DOHH2 (cell line): ENCODE measurements around the gene VEGFD.

ENCODE experiments used
- H3F3A ChIP-seq: fragments of 200-600 bp; sonication (generic), shearing (Covaris generic); 2 replicates; pipeline ENCODE4 v1.6.0; 2016; ENCODE audit warnings: antibody characterized with exemption, mild to moderate bottlenecking; ENCODE audit not compliant: control insufficient read depth, insufficient read depth
- H3K27ac ChIP-seq: fragments of 200-600 bp; sonication (generic); 2 replicates; pipeline ENCODE4 v1.5.1; 2014; ENCODE audit warnings: low read depth, mild to moderate bottlenecking, low read length, moderate library complexity
- H3K27me3 ChIP-seq: fragments of 200-600 bp; sonication (generic); 2 replicates; pipeline ENCODE4 v1.6.1; 2014; ENCODE audit warnings: mild to moderate bottlenecking, low read length, mixed read lengths; ENCODE audit not compliant: control insufficient read depth
- H3K36me3 ChIP-seq: fragments of 200-600 bp; sonication (generic); 2 replicates; pipeline ENCODE4 v1.6.1; 2014; ENCODE audit warnings: mild to moderate bottlenecking, low read length, moderate library complexity, mixed read lengths; ENCODE audit not compliant: control insufficient read depth
- H3K4me1 ChIP-seq: fragments of 200-600 bp; sonication (generic); 2 replicates; pipeline ENCODE4 v1.6.1; 2014; ENCODE audit warnings: mild to moderate bottlenecking, low read length, mixed read lengths; ENCODE audit not compliant: control insufficient read depth
- H3K4me2 ChIP-seq: fragments of 200-600 bp; sonication (generic); 2 replicates; pipeline ENCODE4 v1.6.0; 2014; ENCODE audit warnings: mild to moderate bottlenecking, low read length, moderate library complexity
- H3K4me3 ChIP-seq: fragments of 200-600 bp; sonication (generic); 2 replicates; pipeline ENCODE4 v1.5.1; 2014; ENCODE audit warnings: mild to moderate bottlenecking, low read length, mixed read lengths
- H3K79me2 ChIP-seq: fragments of 200-600 bp; sonication (generic); 2 replicates; pipeline ENCODE4 v1.6.1; 2014; ENCODE audit warnings: mild to moderate bottlenecking, low read length, mixed read lengths; ENCODE audit not compliant: control insufficient read depth
- H3K9me2 ChIP-seq: fragments of 200-600 bp; sonication (generic); replicated peaks from 2 replicates; pipeline ENCODE4 v1.6.1; 2014; ENCODE audit warnings: mild to moderate bottlenecking, low read length, mixed read lengths; ENCODE audit not compliant: control insufficient read depth
- H3K9me3 ChIP-seq: fragments of 200-600 bp; sonication (generic); 2 replicates; pipeline ENCODE4 v1.6.1; 2014; ENCODE audit warnings: antibody characterized with exemption, low read length, mixed read lengths; ENCODE audit not compliant: control insufficient read depth, insufficient read depth
- H4K20me1 ChIP-seq: fragments of 200-600 bp; sonication (generic); 2 replicates; pipeline ENCODE4 v1.6.0; 2014; ENCODE audit warnings: low read depth, mild to moderate bottlenecking, antibody characterized with exemption, low read length, moderate library complexity; ENCODE audit not compliant: control insufficient read depth, insufficient read depth
- CTCF ChIP-seq: fragments of 200-600 bp; sonication (generic); IDR thresholded peaks from one replicate; pipeline ENCODE4 v1.5.1; 2014; ENCODE audit warnings: antibody characterized with exemption, mild to moderate bottlenecking, low read depth, low read length; ENCODE audit not compliant: poor library complexity, severe bottlenecking
- EZH2phosphoT487 ChIP-seq: fragments of 200-600 bp; sonication (generic); IDR thresholded peaks from 2 replicates; pipeline ENCODE4 v1.6.1; 2017; ENCODE audit warnings: borderline replicate concordance, mild to moderate bottlenecking, antibody characterized with exemption, low read length, moderate library complexity, mixed read lengths

Gene VEGFD

GRCh38 chrX:15322072-15322471 lies 62.1 kb downstream of the VEGFD start:
- Histone ChIP-seq H3K9me3 (no peaks in the 10 kb centered on the region), H3K36me3 (peaks cover 34% of the 10 kb centered on the region), H3K4me1 (no peaks in the 10 kb centered on the region), H3K9me2 (no peaks in the 10 kb centered on the region), H3F3A (no peaks in the 10 kb centered on the region), H3K79me2 (no peaks in the 10 kb centered on the region), H3K27ac (no peak overlapping the region), H3K4me2 (no peak overlapping the region), H3K27me3 (no peaks in the 10 kb centered on the region), H3K4me3 (no peak overlapping the region), H4K20me1 (no peaks in the 10 kb centered on the region)
- TF ChIP-seq CTCF (no peak), EZH2phosphoT487 (no peak)

GRCh38 chrX:15321447-15321846 lies 62.8 kb downstream of the VEGFD start:
- Histone ChIP-seq H3K4me1 (no peaks in the 10 kb centered on the region), H3K27me3 (no peaks in the 10 kb centered on the region), H3K4me2 (no peak overlapping the region), H3K9me2 (no peaks in the 10 kb centered on the region), H4K20me1 (no peaks in the 10 kb centered on the region), H3K27ac (no peak overlapping the region), H3K9me3 (no peaks in the 10 kb centered on the region), H3K4me3 (no peak overlapping the region), H3F3A (no peaks in the 10 kb centered on the region), H3K36me3 (peaks cover 34% of the 10 kb centered on the region), H3K79me2 (no peaks in the 10 kb centered on the region)
- TF ChIP-seq EZH2phosphoT487 (no peak), CTCF (no peak)

- Histone ChIP-seq H3K27ac (no peak overlapping the region), H3K4me1 (no peaks in the 10 kb centered on the region)
These were observed 63.9 kb downstream of the VEGFD start for GRCh38 chrX:15320297-15320696.

More at GRCh38 chrX:15320297-15320696, 63.9 kb downstream of the VEGFD start:
- no peaks in the 10 kb centered on the region for H4K20me1 ChIP-seq
- no peak overlapping the region for H3K4me2 ChIP-seq
- H3K79me2 ChIP-seq: no peaks in the 10 kb centered on the region
- H3K9me3 ChIP-seq: no peaks in the 10 kb centered on the region
- no peak for TF ChIP-seq CTCF
- TF ChIP-seq EZH2phosphoT487: no peak
- no peaks in the 10 kb centered on the region for H3F3A ChIP-seq
- H3K27me3 ChIP-seq: no peaks in the 10 kb centered on the region
- H3K36me3 ChIP-seq: peaks cover 34% of the 10 kb centered on the region
- H3K4me3 ChIP-seq: no peak overlapping the region
- H3K9me2 ChIP-seq: no peaks in the 10 kb centered on the region
